Naive thymus-derived CD8-positive, alpha-beta T cell (primary cell): Measurements from ENCODE around the gene GCC1. TPM values are rescaled to one million over a fixed set of nuclear protein-coding genes. Genes with fewer than 3 reads are reported as not detected.
"Not testable (repeated sequence)": the region's sequence is repeated elsewhere in the genome, so short reads cannot be mapped to it uniquely, and the experiment has no call there.

Experiments used
- ATAC-seq, 2 donors: fragments of 150-1000 bp; cut with Tn5 transposase in 1 of 2; sonication (Bioruptor Pico), chemical (Tn5 transposase) in 1 of 2; 1 replicate in 1 of 2; 2 replicates in 1 of 2; pipeline ENCODE4 v1.10.0; 2021; ENCODE audit warnings: mild to moderate bottlenecking in 2 of 2, moderate library complexity in 2 of 2
- POLR2A ChIA-PET: fragments of 350-600 bp; sonication (Branson Sonifier 250); formaldehyde crosslinking; loops from one replicate; lab custom pipeline; 2021; ENCODE audit warnings: antibody characterized with exemption; lab: Charles Lee
- DNase-seq, 10 donors: peaks; one replicate each; pipeline versions ENCODE4 v3.0.0 to v3.0.0-alpha.2; 2020 to 2022
- H3K27ac Mint-ChIP-seq, 10 donors: one replicate each; pipeline ENCODE4 v1.8.0; 2020 to 2022; ENCODE audit warnings: mild to moderate bottlenecking in 10 of 10, mixed read lengths in 10 of 10, moderate library complexity in 4 of 10, inconsistent platforms in 1 of 10
- H3K27me3 Mint-ChIP-seq, 5 donors: one replicate each; pipeline ENCODE4 v1.8.0; 2021 to 2022; ENCODE audit warnings: mixed read lengths in 5 of 5
- H3K36me3 Mint-ChIP-seq, 3 donors: one replicate each; pipeline ENCODE4 v1.8.0; 2020 to 2022; ENCODE audit warnings: mixed read lengths in 3 of 3, mild to moderate bottlenecking in 2 of 3, inconsistent platforms in 1 of 3
- H3K4me1 Mint-ChIP-seq, 4 donors: one replicate each; pipeline ENCODE4 v1.8.0; 2021 to 2022; ENCODE audit warnings: mixed read lengths in 4 of 4
- H3K4me3 Mint-ChIP-seq, 10 donors: one replicate each; pipeline ENCODE4 v1.8.0; 2020 to 2022; ENCODE audit warnings: mild to moderate bottlenecking in 10 of 10, mixed read lengths in 10 of 10, moderate library complexity in 6 of 10, inconsistent platforms in 1 of 10
- H3K9me3 Mint-ChIP-seq, 9 donors: one replicate each; pipeline ENCODE4 v1.8.0; 2020 to 2022; ENCODE audit warnings: mixed read lengths in 9 of 9, mild to moderate bottlenecking in 3 of 9, inconsistent platforms in 1 of 9, moderate library complexity in 1 of 9
- polyA plus RNA-seq, 3 donors: library from polyadenylated mRNA; unstranded; fragments of 300-500 nt; fragmentation: Illumina TruSeq; gene quantifications; one replicate each; pipeline ENCODE4 v1.2.3, GENCODE V29; 2021
- total RNA-seq, 8 experiments: library from RNA in 2 of 8; stranded (reverse) in 2 of 8; gene quantifications; one replicate each; pipeline ENCODE4 v1.2.3 and lab custom pipeline; 2021 to 2026

The GCC1 gene
- total and polyA plus RNA-seq, 5 experiments from 2014 or later = 7.9 to 23.5 (median 14.5) TPM

DNA sequence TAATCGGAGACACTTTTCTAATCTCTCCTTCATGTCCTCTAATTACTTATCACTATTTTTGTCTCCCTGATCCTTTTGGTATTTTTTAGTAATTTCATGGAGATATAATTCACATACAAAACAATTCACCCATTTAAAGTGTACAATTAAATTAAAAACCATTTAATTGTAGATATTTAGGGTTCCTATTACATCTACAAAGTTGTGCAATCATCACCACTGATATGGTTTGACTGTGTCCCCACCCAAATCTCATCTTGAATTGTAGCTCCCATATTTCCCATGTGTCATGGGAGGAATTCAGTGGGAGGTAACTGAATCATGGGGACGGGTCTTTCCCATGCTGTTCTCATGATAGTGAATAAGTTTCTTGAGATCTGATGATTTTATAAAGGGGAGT lies 29.0 kb downstream of the GCC1 start:
- Mint-ChIP-seq H3K27me3 (peaks cover 0 to 6% (median 2%) of the 10 kb centered on the region in 5 donors), H3K9me3 (peaks cover 0 to 11% (median 0%) of the 10 kb centered on the region in 9 donors), H3K27ac (no peak overlapping the region), H3K4me1 (no peaks in the 10 kb centered on the region), H3K36me3 (peaks cover 0 to 5% (median 0%) of the 10 kb centered on the region in 3 donors), H3K4me3 (no peak overlapping the region)
- POLR2A ChIA-PET = no interaction called here
- ATAC-seq = no peak
- no peak for DNase-seq

DNA sequence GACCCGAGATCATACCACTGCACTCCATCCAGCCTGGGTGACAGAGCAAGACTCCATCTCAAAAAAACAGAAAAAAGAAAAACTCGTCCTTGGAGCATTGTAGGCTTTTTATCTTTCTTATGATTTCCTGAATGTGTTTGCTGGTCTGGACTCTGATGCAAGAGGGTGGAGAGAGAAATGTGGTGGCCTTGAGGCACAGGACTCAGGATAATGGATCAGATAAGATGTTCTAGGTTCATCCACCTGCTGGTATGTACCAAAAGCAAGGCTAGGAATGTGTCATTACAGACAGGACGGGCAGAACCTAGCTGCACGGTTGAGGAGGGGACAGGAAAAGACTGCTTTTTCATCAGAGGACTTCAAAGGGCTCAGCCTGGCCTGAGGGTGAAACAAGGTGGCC lies 33.5 kb downstream of the GCC1 start:
- H3K36me3 Mint-ChIP-seq = peaks cover under 1 to 3% (median 2%) of the 10 kb centered on the region in 3 donors
- ATAC-seq (no peak), DNase-seq (no peak)
- POLR2A ChIA-PET = no interaction called here
- H3K4me3 Mint-ChIP-seq = no peak overlapping the region
- no peaks in the 10 kb centered on the region for H3K4me1 Mint-ChIP-seq
- peaks cover 0 to 12% (median 10%) of the 10 kb centered on the region in 5 donors for H3K27me3 Mint-ChIP-seq
- no peak overlapping the region for H3K27ac Mint-ChIP-seq
- peaks cover 0 to 19% (median 1%) of the 10 kb centered on the region in 9 donors for H3K9me3 Mint-ChIP-seq

- Mint-ChIP-seq H3K27me3 (peaks cover 0 to 14% (median 11%) of the 10 kb centered on the region in 5 donors), H3K27ac (no peak overlapping the region), H3K9me3 (peaks cover 5 to 32% (median 8%) of the 10 kb centered on the region in 9 donors), H3K36me3 (peaks cover 4 to 13% (median 8%) of the 10 kb centered on the region in 3 donors), H3K4me1 (no peaks in the 10 kb centered on the region), H3K4me3 (no peak overlapping the region)
- ATAC-seq (no peak), DNase-seq (no peak)
- POLR2A ChIA-PET = no interaction called here
These were observed 35.1 kb downstream of the GCC1 start for GRCh38 chr7:127550247-127550646.

DNA sequence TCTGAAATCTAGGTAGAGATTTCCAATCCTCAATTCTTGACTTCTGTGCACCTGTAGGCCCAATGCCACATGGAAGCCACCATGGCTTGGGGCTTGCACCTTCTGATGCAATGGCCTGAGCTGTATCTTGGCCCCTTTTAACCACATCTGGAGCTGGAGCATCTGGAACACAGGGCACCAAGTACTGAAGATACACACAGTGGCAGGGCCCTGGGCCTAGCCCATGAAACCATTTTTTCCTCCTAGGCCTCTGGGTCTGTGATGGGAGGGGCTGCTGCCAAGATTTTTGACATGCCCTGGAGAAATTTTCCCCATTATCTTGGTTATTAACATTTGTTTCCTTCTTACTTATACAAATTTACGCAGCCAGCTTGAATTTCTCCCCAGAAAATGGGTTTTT lies 39.1 kb downstream of the GCC1 start:
- DNase-seq (no peak), ATAC-seq (no peak)
- Mint-ChIP-seq H3K4me1 (no peaks in the 10 kb centered on the region), H3K27ac (no peak overlapping the region), H3K9me3 (peaks cover 6 to 36% (median 9%) of the 10 kb centered on the region in 9 donors), H3K4me3 (no peak overlapping the region), H3K27me3 (peaks cover 4 to 16% (median 15%) of the 10 kb centered on the region in 5 donors), H3K36me3 (peaks cover 4 to 23% (median 10%) of the 10 kb centered on the region in 3 donors)
- POLR2A ChIA-PET = no interaction called here

GRCh38 chr7:127541548-127541947 lies 43.8 kb downstream of the GCC1 start:
- POLR2A ChIA-PET = no interaction called here
- DNase-seq (no peak), ATAC-seq (no peak)
- Mint-ChIP-seq H3K36me3 (peaks cover 0 to 18% (median 8%) of the 10 kb centered on the region in 3 donors), H3K4me3 (no peak overlapping the region), H3K4me1 (peaks cover 3 to 6% (median 4%) of the 10 kb centered on the region in 4 donors), H3K9me3 (peaks cover under 1 to 21% (median 5%) of the 10 kb centered on the region in 9 donors), H3K27ac (no peak overlapping the region), H3K27me3 (peaks cover 24 to 39% (median 31%) of the 10 kb centered on the region in 5 donors)

DNA sequence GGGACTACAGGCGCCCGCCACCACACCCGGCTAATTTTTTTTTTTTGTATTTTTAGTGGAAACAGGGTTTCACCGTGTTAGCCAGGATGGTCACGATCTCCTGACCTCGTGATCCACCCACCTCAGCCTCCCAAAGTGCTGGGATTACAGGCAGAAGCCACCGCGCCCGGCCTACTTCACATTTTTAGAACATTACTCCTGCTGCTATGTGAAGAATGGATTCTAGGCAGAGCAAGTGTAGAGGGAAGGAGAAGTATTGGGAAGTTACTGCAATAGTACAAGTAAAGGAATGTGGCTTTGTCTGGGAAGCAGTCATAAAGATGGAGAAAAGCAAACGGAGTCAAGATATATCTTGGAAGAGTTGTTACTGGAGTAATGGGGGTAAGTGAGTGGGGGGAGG lies 44.9 kb downstream of the GCC1 start:
- H3K4me1 Mint-ChIP-seq, DNase-seq, ATAC-seq, H3K4me3 Mint-ChIP-seq, H3K27ac Mint-ChIP-seq, POLR2A ChIA-PET: not testable (repeated sequence)
- H3K27me3 Mint-ChIP-seq = peaks cover 30 to 50% (median 41%) of the 10 kb centered on the region in 5 donors
- peaks cover 0 to 14% (median 4%) of the 10 kb centered on the region in 3 donors for H3K36me3 Mint-ChIP-seq
- peaks cover 0 to 11% (median 4%) of the 10 kb centered on the region in 9 donors for H3K9me3 Mint-ChIP-seq

DNA sequence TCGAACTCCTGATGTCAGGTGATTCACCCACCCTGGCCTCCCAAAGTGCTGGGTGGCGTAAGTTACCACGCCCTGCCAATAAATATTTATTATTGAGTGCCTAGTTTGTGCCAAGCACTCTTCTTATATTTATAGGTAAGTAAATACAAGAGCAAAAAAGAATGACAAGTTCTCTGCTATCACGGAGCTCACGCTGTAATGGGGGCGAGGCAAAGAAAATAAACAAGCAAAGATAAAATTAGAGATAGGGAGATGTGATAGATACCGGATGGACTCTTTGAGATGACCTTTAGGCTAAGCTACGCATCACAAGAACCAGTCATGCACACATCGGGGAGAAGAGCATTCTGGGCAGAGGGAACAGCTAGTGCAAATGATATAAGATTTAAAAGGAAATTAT lies 46.3 kb downstream of the GCC1 start:
- Mint-ChIP-seq H3K27ac (no peak overlapping the region), H3K9me3 (peaks cover 0 to 5% (median 0%) of the 10 kb centered on the region in 9 donors), H3K27me3 (peaks cover 31 to 64% (median 52%) of the 10 kb centered on the region in 5 donors), H3K36me3 (peaks cover 0 to 8% (median 0%) of the 10 kb centered on the region in 3 donors), H3K4me1 (peaks cover 3 to 7% (median 5%) of the 10 kb centered on the region in 4 donors), H3K4me3 (no peak overlapping the region)
- ATAC-seq (no peak), DNase-seq (no peak)
- POLR2A ChIA-PET = no interaction called here

DNA sequence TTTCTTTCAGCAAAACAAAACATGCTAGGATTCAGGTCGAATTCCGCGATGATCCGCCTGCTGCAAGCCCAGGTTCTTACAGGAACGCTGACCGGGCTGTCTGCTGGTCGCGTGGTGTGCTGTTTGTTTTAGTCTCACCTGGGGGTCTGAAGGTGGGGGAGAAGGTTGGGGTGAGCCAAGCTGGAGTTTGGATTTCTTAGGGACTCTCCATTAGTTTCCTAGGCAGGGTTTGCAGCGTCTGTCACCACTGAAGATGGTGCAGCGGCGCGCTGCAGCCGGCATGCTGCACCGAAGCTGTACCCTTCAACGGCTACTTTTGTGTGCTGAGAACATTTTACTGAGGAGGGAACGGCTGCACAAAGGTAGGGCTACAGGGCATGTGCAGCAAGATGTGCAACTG lies 48.7 kb downstream of the GCC1 start:
- peaks cover 28 to 61% (median 55%) of the 10 kb centered on the region in 5 donors for H3K27me3 Mint-ChIP-seq
- H3K27ac Mint-ChIP-seq = peak overlapping the region in 1 of 10 donors; percentile 32
- H3K36me3 Mint-ChIP-seq = peaks cover 0 to 5% (median 0%) of the 10 kb centered on the region in 3 donors
- peaks cover 0 to 5% (median 0%) of the 10 kb centered on the region in 9 donors for H3K9me3 Mint-ChIP-seq
- POLR2A ChIA-PET = no interaction called here
- ATAC-seq (no peak), DNase-seq (no peak)
- peaks cover 3 to 17% (median 5%) of the 10 kb centered on the region in 4 donors for H3K4me1 Mint-ChIP-seq
- H3K4me3 Mint-ChIP-seq = peak overlapping the region in 5 of 10 donors; percentile 26 to 42 (median 39)

GRCh38 chr7:127536394-127536691 lies 49.1 kb downstream of the GCC1 start:
- Mint-ChIP-seq H3K9me3 (peaks cover 0 to 5% (median 0%) of the 10 kb centered on the region in 9 donors), H3K27me3 (peaks cover 28 to 60% (median 52%) of the 10 kb centered on the region in 5 donors), H3K4me3 (peak overlapping the region in 1 of 10 donors; percentile 26)

DNA sequence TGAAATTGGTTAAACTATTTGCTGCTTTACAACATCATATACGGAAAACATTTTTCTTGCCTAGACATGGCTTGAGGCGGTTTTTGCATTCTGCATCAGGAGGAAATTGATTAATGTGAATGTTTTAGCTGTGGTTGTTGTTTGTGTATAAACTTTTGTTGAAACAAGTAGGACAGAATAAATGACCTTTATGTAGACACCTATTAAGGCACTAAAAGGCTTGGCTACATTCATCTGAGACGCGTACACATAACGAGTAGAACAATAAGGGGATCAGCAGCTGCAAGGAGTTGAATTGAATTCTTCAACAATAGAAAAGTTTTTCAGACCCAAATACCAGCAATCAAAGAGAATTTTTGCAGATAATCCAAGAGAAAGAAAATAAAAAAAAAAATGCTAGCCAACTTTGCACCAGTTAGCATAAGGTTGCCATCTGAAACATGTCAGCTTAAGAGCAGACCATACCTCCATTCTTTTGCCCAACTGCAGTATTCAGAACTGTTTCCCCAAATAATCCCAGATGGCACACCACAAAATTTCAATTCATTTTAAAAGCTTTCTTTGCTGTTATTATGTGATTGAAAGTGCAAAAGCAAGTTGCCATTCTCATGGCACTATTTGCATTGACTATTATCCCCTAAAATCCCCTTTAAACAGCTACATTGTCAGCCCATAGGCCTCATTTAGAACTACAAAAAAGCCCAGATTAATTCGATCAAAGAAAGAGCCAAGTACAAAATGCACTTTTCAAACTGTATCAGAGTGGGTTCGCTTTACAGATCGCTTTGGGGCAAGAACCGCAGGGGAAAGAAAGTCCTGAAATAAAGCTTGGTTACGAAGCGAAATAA lies 49.6 kb downstream of the GCC1 start:
- H3K27me3 Mint-ChIP-seq = peaks cover 26 to 60% (median 47%) of the 10 kb centered on the region in 5 donors
- peak overlapping the region in 1 of 10 donors; percentile 32 for H3K27ac Mint-ChIP-seq
- peaks cover 0 to 5% (median 0%) of the 10 kb centered on the region in 9 donors for H3K9me3 Mint-ChIP-seq
- POLR2A ChIA-PET = no interaction called here
- H3K4me1 Mint-ChIP-seq = peaks cover 3 to 17% (median 5%) of the 10 kb centered on the region in 4 donors
- DNase-seq (no peak), ATAC-seq (no peak)
- H3K36me3 Mint-ChIP-seq = no peaks in the 10 kb centered on the region
- H3K4me3 Mint-ChIP-seq = no peak overlapping the region

More at GRCh38 chr7:127536394-127536691, 49.1 kb downstream of the GCC1 start:
- ATAC-seq (no peak), DNase-seq (no peak)
- Mint-ChIP-seq H3K4me1 (peaks cover 3 to 17% (median 5%) of the 10 kb centered on the region in 4 donors), H3K27ac (peak overlapping the region in 1 of 10 donors; percentile 32), H3K36me3 (peaks cover 0 to 1% (median 0%) of the 10 kb centered on the region in 3 donors)
- POLR2A ChIA-PET = no interaction called here

GRCh38 chr7:127534636-127535035 lies 50.8 kb downstream of the GCC1 start:
- no peaks in the 10 kb centered on the region for H3K36me3 Mint-ChIP-seq
- DNase-seq (no peak), ATAC-seq (no peak)
- no peak overlapping the region for H3K4me3 Mint-ChIP-seq
- POLR2A ChIA-PET = no interaction called here
- H3K27me3 Mint-ChIP-seq = peaks cover 26 to 56% (median 39%) of the 10 kb centered on the region in 5 donors
- H3K9me3 Mint-ChIP-seq = peaks cover 0 to 12% (median 5%) of the 10 kb centered on the region in 9 donors
- H3K27ac Mint-ChIP-seq = no peak overlapping the region
- peaks cover 3 to 17% (median 5%) of the 10 kb centered on the region in 4 donors for H3K4me1 Mint-ChIP-seq

DNA sequence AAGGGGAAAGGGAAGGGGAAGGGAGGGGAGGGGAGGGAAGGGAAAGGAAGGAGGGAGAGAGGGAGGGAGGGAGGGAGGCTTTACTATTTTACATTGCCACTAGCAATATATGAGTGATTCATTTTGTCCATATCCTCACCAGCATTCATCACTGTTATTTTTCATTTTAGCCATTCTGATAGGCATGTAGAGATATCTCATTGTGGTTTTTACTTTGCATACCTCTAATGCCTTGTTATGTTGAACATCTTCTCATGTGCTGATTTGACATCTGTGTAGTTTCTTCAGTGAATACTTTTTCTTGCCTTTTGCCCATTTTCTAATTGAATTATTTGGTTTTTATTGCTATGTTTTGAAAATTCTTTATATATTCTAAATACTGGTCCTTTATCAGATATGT lies 52.7 kb downstream of the GCC1 start:
- Mint-ChIP-seq H3K4me3 (no peak overlapping the region), H3K9me3 (peaks cover 0 to 24% (median 8%) of the 10 kb centered on the region in 9 donors), H3K27ac (no peak overlapping the region), H3K27me3 (peaks cover 23 to 52% (median 32%) of the 10 kb centered on the region in 5 donors), H3K36me3 (peaks cover 0 to 6% (median 0%) of the 10 kb centered on the region in 3 donors), H3K4me1 (peaks cover 3 to 17% (median 5%) of the 10 kb centered on the region in 4 donors)
- ATAC-seq (no peak), DNase-seq (no peak)
- POLR2A ChIA-PET = no interaction called here

DNA sequence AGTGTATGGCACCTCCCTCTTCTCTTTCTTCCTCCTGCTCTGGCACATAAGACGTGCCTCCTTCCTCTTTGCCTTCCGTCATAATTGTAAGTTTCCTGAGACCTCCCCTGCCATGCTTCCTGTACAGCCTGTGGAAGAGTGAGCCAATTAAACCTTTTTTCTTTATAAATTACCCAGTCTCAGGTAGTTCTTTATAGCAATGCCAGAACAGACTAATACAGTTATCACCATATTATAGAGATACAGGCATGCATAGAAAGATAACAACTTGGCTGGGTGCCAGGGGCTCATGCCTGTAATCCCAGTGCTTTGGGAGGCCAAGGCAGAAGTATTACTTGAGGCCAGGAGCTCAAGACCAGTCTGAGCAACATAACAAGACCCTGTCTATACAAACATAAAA lies 53.2 kb downstream of the GCC1 start:
- POLR2A ChIA-PET = interaction anchor here (0.6 kb wide), 1 partner anchor 109 kb away, joined by 3 read pairs; no protein-coding TSS in a partner anchor
- H3K4me3 Mint-ChIP-seq = no peak overlapping the region
- H3K27me3 Mint-ChIP-seq = peaks cover 21 to 52% (median 32%) of the 10 kb centered on the region in 5 donors

More for the DNA sequence above, 53.2 kb downstream of the GCC1 start:
- ATAC-seq = no peak
- Mint-ChIP-seq H3K27ac (peak overlapping the region in 1 of 10 donors; percentile 61), H3K9me3 (peaks cover 0 to 24% (median 8%) of the 10 kb centered on the region in 9 donors), H3K36me3 (peaks cover 0 to 6% (median 0%) of the 10 kb centered on the region in 3 donors), H3K4me1 (peaks cover 3 to 17% (median 5%) of the 10 kb centered on the region in 4 donors)
- no peak for DNase-seq
